Chondrocyte (in vitro differentiated cells): ENCODE measurements around the gene COTL1. TPM values are rescaled to one million over a fixed set of nuclear protein-coding genes. Genes with fewer than 3 reads are reported as not detected.

ENCODE experiments used
- DNase-seq: peaks from one replicate; pipeline ENCODE4 v3.0.0; 2021; ENCODE audit warnings: mixed read lengths, low spot score
- H3K27ac Mint-ChIP-seq: one replicate; pipeline ENCODE4 v1.8.0; 2021; ENCODE audit warnings: mild to moderate bottlenecking, moderate library complexity, mixed read lengths; ENCODE audit not compliant: unreplicated experiment
- H3K27me3 Mint-ChIP-seq: 2 replicates; pipeline ENCODE4 v1.8.0; 2021; ENCODE audit warnings: low read depth, mixed read lengths
- H3K36me3 Mint-ChIP-seq: 2 replicates; pipeline ENCODE4 v1.8.0; 2021; ENCODE audit warnings: low read depth, mixed read lengths
- H3K4me1 Mint-ChIP-seq: 2 replicates; pipeline ENCODE4 v1.8.0; 2021; ENCODE audit warnings: low read depth, mild to moderate bottlenecking, mixed read lengths
- H3K4me3 Mint-ChIP-seq: one replicate; pipeline ENCODE4 v1.8.0; 2021; ENCODE audit warnings: mild to moderate bottlenecking, moderate library complexity, mixed read lengths; ENCODE audit not compliant: unreplicated experiment
- H3K9me3 Mint-ChIP-seq: 2 replicates; pipeline ENCODE4 v1.8.0; 2021; ENCODE audit warnings: low read depth, mixed read lengths
- total RNA-seq: library from RNA; stranded (reverse); gene quantifications from 3 replicates; pipeline ENCODE4 v1.2.1, GENCODE V29; 2021
- TF ChIP-seq, protein P1 (sequence below): fragments of 200-600 bp; sonication (generic); IDR thresholded peaks from 2 replicates; pipeline ENCODE4 v1.5.0; 2021; ENCODE audit warnings: antibody characterized with exemption, mild to moderate bottlenecking, moderate library complexity

Gene COTL1
- total RNA-seq, 1 donor from 2014 or later, result 52.8 TPM

DNA sequence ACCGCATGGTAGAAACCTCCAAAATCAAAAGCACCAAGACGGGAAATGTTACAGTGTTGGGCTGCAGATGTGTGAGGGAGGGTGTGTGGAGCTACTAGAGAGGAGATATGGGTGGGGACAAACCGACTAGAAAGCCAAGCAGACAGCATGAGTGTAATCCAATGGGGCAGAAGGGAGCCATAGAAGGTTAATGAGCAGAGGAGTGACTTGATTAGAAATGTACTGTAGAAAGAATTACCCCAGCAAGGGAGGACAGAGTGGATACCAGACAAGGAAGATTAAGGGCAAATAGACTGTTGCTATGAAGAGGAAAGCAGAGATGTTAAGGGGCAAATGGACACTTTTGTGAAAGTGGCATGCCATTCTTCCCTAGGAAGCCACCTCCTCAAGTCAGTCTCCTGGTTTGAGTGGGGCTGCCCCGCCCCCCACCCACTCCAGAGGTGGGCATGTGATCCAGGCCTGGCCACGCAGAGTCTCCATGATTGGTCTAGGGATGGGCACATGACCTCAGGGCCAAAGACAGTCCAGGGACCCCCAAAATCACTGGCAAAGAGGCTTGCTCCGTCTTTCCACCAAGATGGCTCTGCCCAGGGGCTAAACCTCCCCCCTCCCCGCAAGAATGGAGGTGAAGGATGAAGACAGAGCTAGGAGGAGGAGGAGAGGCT lies 4.3 kb downstream of the COTL1 start:
- Mint-ChIP-seq H3K9me3 (no peaks in the 10 kb centered on the region), H3K36me3 (no peaks in the 10 kb centered on the region), H3K4me1 (peaks cover 44% of the 10 kb centered on the region), H3K27ac (no peak overlapping the region), H3K27me3 (no peaks in the 10 kb centered on the region), H3K4me3 (no peak overlapping the region)
- DNase-seq, result no peak
- TF ChIP-seq, protein P1, sequence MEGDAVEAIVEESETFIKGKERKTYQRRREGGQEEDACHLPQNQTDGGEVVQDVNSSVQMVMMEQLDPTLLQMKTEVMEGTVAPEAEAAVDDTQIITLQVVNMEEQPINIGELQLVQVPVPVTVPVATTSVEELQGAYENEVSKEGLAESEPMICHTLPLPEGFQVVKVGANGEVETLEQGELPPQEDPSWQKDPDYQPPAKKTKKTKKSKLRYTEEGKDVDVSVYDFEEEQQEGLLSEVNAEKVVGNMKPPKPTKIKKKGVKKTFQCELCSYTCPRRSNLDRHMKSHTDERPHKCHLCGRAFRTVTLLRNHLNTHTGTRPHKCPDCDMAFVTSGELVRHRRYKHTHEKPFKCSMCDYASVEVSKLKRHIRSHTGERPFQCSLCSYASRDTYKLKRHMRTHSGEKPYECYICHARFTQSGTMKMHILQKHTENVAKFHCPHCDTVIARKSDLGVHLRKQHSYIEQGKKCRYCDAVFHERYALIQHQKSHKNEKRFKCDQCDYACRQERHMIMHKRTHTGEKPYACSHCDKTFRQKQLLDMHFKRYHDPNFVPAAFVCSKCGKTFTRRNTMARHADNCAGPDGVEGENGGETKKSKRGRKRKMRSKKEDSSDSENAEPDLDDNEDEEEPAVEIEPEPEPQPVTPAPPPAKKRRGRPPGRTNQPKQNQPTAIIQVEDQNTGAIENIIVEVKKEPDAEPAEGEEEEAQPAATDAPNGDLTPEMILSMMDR, result no peak

DNA sequence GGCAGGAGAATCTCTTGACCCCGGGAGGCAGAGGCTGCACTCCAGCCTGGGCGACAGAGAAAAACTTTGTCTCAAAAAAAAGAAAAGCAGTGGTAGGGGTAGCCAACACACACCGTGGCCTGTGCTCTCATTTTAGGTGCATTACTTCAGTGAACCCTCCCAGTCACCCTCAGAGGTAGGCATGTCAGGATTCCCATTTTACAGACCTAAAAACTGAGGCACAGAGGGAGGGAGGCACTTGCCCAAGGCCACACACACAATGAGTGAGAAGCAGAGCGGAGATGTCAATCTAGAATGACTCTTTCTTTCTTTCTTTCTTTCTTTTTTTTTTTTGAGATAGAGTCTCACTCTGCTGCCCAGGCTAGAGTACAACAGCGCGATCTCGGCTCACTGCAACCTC lies 5.2 kb downstream of the COTL1 start:
- TF ChIP-seq, protein P1, result no peak
- Mint-ChIP-seq H3K27me3 (no peaks in the 10 kb centered on the region), H3K4me3 (no peak overlapping the region), H3K36me3 (no peaks in the 10 kb centered on the region), H3K27ac (no peak overlapping the region), H3K9me3 (no peaks in the 10 kb centered on the region), H3K4me1 (peaks cover 41% of the 10 kb centered on the region)
- DNase-seq, result peak; percentile 20

DNA sequence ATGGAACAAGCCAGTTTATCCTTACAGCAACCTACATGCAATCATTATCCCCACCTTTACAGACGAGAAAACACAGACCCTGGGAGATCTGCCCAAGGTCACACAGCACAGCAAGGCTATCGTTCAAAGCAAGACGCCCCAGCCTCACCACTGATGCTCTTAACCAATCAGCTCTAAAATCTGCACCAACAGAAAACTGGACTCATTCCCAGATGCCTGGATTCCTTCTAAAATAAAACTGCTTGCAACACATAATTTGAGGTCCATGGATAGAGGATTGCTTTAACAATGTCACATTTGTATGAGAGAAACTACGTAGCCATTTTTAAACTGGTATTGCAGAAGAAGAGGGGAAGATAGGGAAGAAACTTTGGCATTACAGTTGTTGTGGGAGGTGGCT lies 6.8 kb downstream of the COTL1 start:
- H3K4me3 Mint-ChIP-seq, result no peak overlapping the region
- no peaks in the 10 kb centered on the region for H3K9me3 Mint-ChIP-seq
- H3K36me3 Mint-ChIP-seq, result peaks cover 2% of the 10 kb centered on the region
- H3K27ac Mint-ChIP-seq, result no peak overlapping the region
- TF ChIP-seq, protein P1, result no peak
- no peak for DNase-seq
- H3K27me3 Mint-ChIP-seq, result no peaks in the 10 kb centered on the region
- H3K4me1 Mint-ChIP-seq, result peaks cover 29% of the 10 kb centered on the region

DNA sequence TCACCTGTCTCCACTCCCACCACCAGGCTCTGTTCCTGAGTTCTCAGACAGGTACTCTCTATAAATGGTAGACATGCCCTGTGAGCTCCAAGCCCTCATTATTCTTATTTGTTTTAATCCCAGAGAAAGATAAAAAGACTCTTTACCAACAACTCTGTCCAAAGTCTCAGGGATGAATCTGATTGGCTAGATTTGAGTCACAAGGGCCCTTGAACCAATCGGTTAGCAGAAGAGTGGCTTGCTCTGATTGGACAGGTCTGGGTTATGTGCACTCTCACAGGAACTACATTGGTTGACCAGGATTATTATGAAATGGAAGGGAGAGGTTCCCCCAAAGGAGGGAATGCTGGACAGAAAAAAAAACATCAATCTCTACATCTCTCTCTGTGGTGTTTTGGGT lies 7.5 kb downstream of the COTL1 start:
- no peak overlapping the region for H3K27ac Mint-ChIP-seq
- peaks cover 2% of the 10 kb centered on the region for H3K9me3 Mint-ChIP-seq
- no peak overlapping the region for H3K4me3 Mint-ChIP-seq
- DNase-seq, result no peak
- TF ChIP-seq, protein P1, result no peak
- no peaks in the 10 kb centered on the region for H3K27me3 Mint-ChIP-seq
- H3K36me3 Mint-ChIP-seq, result peaks cover 3% of the 10 kb centered on the region
- peaks cover 24% of the 10 kb centered on the region for H3K4me1 Mint-ChIP-seq

DNA sequence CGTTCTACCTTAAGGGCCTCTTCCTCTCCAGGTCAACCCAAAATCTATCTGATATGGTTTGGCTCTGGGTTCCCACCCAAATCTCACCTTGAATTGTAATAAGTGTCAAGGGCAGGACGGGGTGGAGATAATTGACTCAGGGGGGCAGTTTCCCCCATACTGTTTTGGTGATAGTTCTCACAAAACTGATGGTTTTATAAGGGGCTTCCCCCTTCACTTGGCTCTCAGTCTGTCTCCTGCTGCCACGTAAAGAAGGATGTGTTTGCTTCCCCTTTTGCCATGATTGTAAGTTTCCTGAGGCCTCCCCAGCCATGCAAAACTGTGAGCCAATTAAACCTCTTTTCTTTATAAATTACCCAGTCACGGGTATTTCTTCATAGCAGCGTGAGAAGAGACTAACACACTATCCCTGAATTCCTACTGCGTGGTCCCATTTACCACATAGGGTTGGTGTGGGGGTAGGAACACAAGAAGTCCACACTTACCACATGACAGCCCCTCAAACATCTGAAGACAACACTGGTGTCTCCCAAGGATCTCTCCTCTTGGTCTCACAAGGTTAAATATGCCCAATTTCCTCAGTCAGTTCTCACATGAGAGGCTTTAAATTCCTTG lies 8.2 kb downstream of the COTL1 start:
- DNase-seq, result no peak
- Mint-ChIP-seq H3K4me3 (no peak overlapping the region), H3K27ac (no peak overlapping the region), H3K4me1 (peaks cover 17% of the 10 kb centered on the region), H3K36me3 (peaks cover 3% of the 10 kb centered on the region), H3K9me3 (peaks cover 3% of the 10 kb centered on the region), H3K27me3 (no peaks in the 10 kb centered on the region)
- TF ChIP-seq, protein P1, result no peak
